ENCODE measurements around the gene NFIC.

GRCh38 chr19:3368848-3369336, 2.5 kb downstream of the NFIC start:
- TF ChIP-seq, protein P1, sequence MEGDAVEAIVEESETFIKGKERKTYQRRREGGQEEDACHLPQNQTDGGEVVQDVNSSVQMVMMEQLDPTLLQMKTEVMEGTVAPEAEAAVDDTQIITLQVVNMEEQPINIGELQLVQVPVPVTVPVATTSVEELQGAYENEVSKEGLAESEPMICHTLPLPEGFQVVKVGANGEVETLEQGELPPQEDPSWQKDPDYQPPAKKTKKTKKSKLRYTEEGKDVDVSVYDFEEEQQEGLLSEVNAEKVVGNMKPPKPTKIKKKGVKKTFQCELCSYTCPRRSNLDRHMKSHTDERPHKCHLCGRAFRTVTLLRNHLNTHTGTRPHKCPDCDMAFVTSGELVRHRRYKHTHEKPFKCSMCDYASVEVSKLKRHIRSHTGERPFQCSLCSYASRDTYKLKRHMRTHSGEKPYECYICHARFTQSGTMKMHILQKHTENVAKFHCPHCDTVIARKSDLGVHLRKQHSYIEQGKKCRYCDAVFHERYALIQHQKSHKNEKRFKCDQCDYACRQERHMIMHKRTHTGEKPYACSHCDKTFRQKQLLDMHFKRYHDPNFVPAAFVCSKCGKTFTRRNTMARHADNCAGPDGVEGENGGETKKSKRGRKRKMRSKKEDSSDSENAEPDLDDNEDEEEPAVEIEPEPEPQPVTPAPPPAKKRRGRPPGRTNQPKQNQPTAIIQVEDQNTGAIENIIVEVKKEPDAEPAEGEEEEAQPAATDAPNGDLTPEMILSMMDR (IDR thresholded peaks at IDR 0.05; ENCODE audit: low read length), result no peak
- TF ChIP-seq EZH2 (IDR thresholded peaks at IDR 0.05; ENCODE audit: borderline replicate concordance, low read length), result no peak

Data from OCI-LY1 (cell line).